Measurements from ENCODE around the gene COL26A1.
"Not testable (repeated sequence)": the region's sequence is repeated elsewhere in the genome, so short reads cannot be mapped to it uniquely, and the experiment has no call there.

COL26A1 gene

GRCh38 chr7:101604331-101604933 lies 241.8 kb downstream of the COL26A1 start:
- DNase-seq, result no peak

GRCh38 chr7:101604934-101605332 lies 242.3 kb downstream of the COL26A1 start:
- DNase-seq, result not testable (repeated sequence)

- no peak for DNase-seq
Observed at GRCh38 chr7:101605611-101606497, 243.2 kb downstream of the COL26A1 start.

- DNase-seq, result no peak
Observed at GRCh38 chr7:101606498-101606923, 243.8 kb downstream of the COL26A1 start.
